Hypothalamus (tissue), 51 donors: ENCODE results near the gene MBD4.
"Not testable (repeated sequence)": the region's sequence is repeated elsewhere in the genome, so short reads cannot be mapped to it uniquely, and the experiment has no call there.

Experiments used
- DNase-seq, 51 donors: peaks; one replicate each; lab custom pipeline; 2025; lab: John Stamatoyannopoulos, UW

Gene MBD4

DNA sequence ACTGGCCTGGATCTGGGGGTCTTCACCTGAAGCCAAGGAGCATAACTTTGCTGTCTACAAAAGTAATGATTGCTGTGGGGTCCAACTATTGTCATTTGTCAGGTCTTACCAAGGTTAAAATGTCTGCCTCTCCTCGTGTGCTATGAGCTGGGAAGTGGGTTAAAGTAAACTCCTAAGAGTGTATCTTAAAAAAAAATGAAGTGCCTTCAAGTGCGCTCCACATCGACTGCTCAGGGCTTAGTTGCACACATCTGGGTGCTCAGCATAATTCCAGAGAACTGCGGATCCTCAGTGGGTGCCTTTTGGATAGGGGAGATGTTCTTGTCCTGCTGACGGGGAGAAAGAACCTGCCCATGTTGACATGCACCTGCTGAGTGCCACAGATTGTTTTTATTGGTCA is 52.3 kb downstream of the MBD4 start:
- no peak for DNase-seq

DNA sequence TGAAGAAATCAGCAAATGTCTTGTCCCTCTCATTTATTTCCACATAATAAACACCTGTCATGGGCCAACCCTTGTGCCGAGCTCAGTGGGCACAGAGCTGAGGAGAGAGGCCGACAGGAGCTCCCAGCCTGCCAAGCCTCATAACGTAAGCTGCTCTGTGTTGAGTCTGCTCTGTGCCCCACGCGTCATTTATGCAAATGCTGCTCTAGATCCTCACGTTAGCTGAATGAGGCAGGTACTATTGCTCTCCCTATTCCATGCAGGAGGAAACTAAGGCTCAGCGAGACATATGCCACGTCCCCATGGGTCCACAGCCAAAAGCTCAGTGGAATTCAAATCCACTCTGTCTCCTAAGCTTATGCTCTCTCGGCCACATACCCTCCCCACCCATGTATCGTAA is 52.8 kb downstream of the MBD4 start:
- DNase-seq = no peak

DNA sequence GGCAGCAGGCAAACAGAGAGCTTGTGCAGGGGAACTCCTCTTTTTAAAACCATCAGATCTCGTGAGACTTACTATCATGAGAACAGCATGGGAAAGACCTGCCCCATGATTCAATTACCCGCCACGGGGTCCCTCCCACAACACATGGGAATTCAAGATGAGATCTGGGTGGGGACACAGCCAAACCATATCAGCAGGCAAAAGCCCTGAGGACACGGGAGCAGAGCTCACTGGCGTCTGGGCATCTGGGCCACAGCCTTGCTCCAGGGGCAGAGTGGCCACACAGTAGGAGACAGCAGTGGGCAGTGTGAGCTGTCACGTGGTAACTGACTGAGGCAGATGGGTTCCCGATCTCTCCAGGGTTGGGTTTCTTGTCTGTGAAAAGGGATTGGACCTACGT is 54.2 kb downstream of the MBD4 start:
- DNase-seq = not testable (repeated sequence)

DNA sequence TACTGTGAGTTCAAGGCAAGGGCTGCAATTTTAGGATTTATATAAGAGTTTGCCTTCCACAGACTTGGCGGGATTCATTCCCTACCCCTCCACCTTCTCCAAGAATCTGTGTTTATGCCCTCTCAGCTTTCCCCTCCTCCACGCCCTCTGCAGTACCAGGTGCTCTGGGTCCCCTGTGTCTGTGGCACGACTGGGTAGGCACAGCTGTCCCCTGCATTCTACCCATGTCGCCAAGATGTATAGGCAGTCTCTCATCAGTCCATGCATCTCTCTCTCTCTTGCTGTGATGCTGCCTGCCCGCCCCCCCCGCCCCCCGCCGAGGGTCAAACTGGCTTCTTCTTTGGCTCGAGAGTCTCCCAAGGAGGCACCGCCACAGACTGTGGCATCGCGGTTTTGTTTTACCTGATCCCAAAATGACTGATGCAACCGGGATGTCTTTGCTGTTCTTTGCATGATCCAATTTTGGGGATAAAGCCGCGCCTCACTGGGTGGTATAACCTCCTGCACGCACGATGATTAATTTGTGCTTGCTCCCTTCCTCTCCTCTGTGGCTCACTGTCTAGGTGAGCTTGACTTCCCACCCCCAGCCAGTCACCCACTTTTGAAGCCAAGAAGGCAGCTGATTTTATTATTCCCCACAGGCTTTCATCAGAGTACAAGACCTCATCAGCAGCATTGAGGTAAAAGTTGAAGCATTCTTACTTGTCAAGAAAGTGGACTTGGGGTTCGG is 55.0 kb downstream of the MBD4 start:
- DNase-seq = peak in 1 of 51 donors; percentile 21

DNA sequence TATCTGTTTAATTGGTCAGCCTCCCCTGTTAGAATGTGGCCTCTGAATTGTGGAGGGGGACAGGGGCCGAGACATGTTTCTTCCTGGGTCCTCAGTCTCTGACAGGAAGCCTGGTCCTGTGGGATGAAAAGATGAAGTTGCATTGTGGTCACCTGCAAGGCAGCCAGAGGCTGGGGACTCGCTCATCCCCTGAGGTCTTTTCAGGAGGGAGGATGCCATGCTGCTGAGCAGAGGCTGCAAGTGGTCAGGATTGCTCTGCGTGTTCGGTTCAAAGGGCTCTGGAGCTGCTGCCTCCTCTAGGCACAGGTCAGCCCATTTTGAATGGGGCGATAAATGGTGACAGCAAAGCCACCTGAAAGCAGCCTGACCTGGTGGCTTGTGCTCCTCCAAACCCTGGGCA is 55.6 kb downstream of the MBD4 start:
- not testable (repeated sequence) for DNase-seq

DNA sequence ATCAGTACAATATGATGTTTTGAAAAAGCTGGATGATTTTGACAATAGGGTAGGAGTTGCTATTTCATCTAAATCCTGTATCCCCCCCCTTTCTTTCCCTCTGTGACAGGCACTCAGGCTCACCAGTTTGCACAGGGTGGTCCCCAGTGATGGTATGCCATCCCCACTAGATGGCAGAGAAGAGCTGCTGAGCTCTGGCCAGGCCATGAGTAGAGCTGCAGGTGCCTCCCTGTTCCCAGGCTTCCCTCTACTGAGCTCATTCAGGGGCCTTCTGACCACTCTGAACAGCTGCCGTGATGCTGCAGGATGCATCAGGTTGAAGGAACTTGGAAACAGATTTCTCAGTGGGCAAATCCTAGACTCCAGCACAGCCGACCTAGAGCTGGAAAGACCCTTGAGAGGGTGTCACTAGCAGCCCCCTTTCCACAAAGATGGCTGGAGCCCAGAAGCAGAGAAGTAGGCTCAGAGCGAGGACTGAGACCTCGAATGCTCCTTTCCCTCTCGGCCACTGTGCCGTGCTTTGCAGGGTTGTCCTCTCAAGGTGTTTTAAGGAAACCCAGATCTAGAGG is 56.4 kb downstream of the MBD4 start:
- peak in 39 of 51 donors; percentile 2 to 67 (median 35) for DNase-seq

DNA sequence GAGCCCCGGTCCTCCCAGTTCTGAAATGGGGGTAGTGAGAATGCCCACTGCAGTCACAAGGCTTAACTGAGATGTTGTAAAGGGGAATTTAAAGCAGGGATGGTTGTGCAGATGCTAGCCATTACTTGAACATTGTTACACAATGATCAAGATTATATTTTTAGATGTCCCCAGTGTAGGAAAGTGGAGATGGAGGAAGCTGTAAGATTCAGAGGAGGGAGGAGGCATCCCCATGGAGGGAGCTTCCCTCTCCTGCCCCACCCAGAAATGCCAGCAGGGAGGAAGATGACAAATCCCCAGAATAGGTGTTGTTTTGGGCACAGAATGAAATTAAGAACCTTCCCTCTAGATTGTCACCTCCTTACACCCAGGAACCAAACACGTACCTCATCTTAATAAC is 57.4 kb downstream of the MBD4 start:
- peak in 2 of 51 donors; percentile 17 for DNase-seq
